GM12891 (cell line): ENCODE data around the gene ASTN2.

Experiments used
- POLR2A ChIP-seq: IDR thresholded peaks from 2 replicates; pipeline ENCODE4 v1.6.1; 2011; ENCODE audit warnings: low read depth, low read length, control low read depth
- POLR2AphosphoS5 ChIP-seq: IDR thresholded peaks from 2 replicates; pipeline ENCODE4 v1.6.1; 2011; ENCODE audit warnings: low read depth, low read length, control low read depth
- SPI1 ChIP-seq: IDR thresholded peaks from 2 replicates; pipeline ENCODE4 v1.6.1; 2011; ENCODE audit warnings: low read depth, low read length, control low read depth

DNA sequence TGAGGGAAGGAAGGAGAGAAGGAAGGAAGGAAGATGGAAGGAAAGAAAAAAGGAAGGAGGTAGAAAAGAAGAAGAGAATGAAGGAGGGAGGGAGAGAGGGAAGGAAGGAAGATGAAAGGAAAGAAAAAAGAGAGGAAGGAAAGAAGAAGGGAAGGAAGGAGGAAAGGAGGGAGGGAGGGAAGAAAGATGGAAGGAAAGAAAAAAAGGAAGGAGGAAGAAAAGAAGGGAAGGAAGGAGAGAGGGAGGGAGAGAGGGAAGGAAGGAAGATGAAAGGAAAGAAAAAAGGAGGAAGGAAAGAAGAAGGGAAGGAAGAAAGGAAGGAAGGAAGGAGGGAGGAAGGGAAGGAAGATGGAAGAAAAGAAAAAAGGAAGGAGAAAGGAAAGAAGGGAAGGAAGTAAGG lies 912.1 kb downstream of the ASTN2 start:
- TF ChIP-seq POLR2AphosphoS5 = no peak
- TF ChIP-seq POLR2A = no peak
- no peak for TF ChIP-seq SPI1
